Activated B cell treated with CpG ODN at 0.5 μM for 24 hours (primary cell): ENCODE measurements around the gene IGFALS. TPM values are rescaled to one million over a fixed set of nuclear protein-coding genes. Genes with fewer than 3 reads are reported as not detected.

Source experiments
- ATAC-seq: fragments of 200-7000 bp; cut with Tn5 transposase; one replicate; pipeline ENCODE4 v1.10.0; 2021; ENCODE audit warnings: low read depth, mild to moderate bottlenecking, moderate library complexity
- CTCF ChIA-PET: fragments of 350-600 bp; sonication (Branson Sonifier 250); formaldehyde crosslinking; loops from one replicate; lab custom pipeline; 2021; ENCODE audit warnings: antibody characterized with exemption; lab: Charles Lee
- POLR2A ChIA-PET: fragments of 350-600 bp; sonication (Branson Sonifier 250); formaldehyde crosslinking; loops from one replicate; lab custom pipeline; 2021; ENCODE audit warnings: antibody characterized with exemption; lab: Charles Lee
- DNase-seq: peaks from one replicate; pipeline ENCODE4 v3.0.0; 2022
- H3K27ac Mint-ChIP-seq: one replicate; pipeline ENCODE4 v1.8.0; 2020; ENCODE audit warnings: mixed read lengths
- H3K27me3 Mint-ChIP-seq: one replicate; pipeline ENCODE4 v1.8.0; 2021; ENCODE audit warnings: mixed read lengths
- H3K36me3 Mint-ChIP-seq: one replicate; pipeline ENCODE4 v1.8.0; 2021; ENCODE audit warnings: low read depth, mixed read lengths
- H3K4me1 Mint-ChIP-seq: one replicate; pipeline ENCODE4 v1.8.0; 2021; ENCODE audit warnings: mixed read lengths
- H3K4me3 Mint-ChIP-seq: one replicate; pipeline ENCODE4 v1.8.0; 2020; ENCODE audit warnings: mild to moderate bottlenecking, mixed read lengths
- H3K9me3 Mint-ChIP-seq: one replicate; pipeline ENCODE4 v1.8.0; 2020; ENCODE audit warnings: mixed read lengths
- CTCF ChIP-seq: fragments of 200-600 bp; IDR thresholded peaks from one replicate; pipeline ENCODE4 v1.8.0; 2022; ENCODE audit warnings: antibody characterized with exemption, mild to moderate bottlenecking
- intact Hi-C: fragments of 100-400 bp; cut with micrococcal nuclease; formaldehyde crosslinking; loops from one replicate; pipeline ENCODE4 v1.15.1; 2024
- total RNA-seq: library from RNA; stranded (reverse); gene quantifications from 2 replicates; pipeline ENCODE4 v1.2.3, GENCODE V29; 2022

Gene IGFALS
- total RNA-seq, 1 donor from 2014 or later: not detected

- CTCF ChIA-PET: no interaction called here
- ATAC-seq (no peak), DNase-seq (no peak)
- Mint-ChIP-seq H3K27ac (no peak overlapping the region), H3K4me1 (no peaks in the 10 kb centered on the region), H3K9me3 (no peaks in the 10 kb centered on the region), H3K27me3 (no peaks in the 10 kb centered on the region), H3K36me3 (peaks cover 27% of the 10 kb centered on the region), H3K4me3 (no peak overlapping the region)
- intact Hi-C loops: no loop called here
- no peak for TF ChIP-seq CTCF
- POLR2A ChIA-PET: interaction anchor here (0.6 kb wide), 2 partner anchors 23 to 420 kb away, joined by 3 to 11 read pairs; no protein-coding TSS in a partner anchor
Observed at GRCh38 chr16:1740781-1741490, 52.6 kb downstream of the IGFALS start.

Other genes starting within 250 kb of the IGFALS start
- gene IFT140, start 181.6 kb downstream of the IGFALS start, total RNA-seq: 9.8 and 11.1 TPM in 2 replicates
- gene CRAMP1, start 181.3 kb downstream of the IGFALS start, total RNA-seq: 16.9 and 22.4 TPM in 2 replicates
- 43.4 and 48.7 TPM in 2 replicates for gene JPT2, start 115.4 kb downstream of the IGFALS start, total RNA-seq
- 157 and 201 TPM in 2 replicates for gene MAPK8IP3, start 87.5 kb downstream of the IGFALS start, total RNA-seq
- gene NME3, start 22.2 kb downstream of the IGFALS start, total RNA-seq: 54.1 and 57.8 TPM in 2 replicates
- 37.1 and 49.9 TPM in 2 replicates for gene EME2, start 20.9 kb downstream of the IGFALS start, total RNA-seq
- gene MRPS34, start 20.6 kb downstream of the IGFALS start, total RNA-seq: 60.9 and 65.1 TPM in 2 replicates
- gene SPSB3, start 11.1 kb downstream of the IGFALS start, total RNA-seq: 36.4 and 40.3 TPM in 2 replicates
- gene NUBP2, start 10.7 kb downstream of the IGFALS start, total RNA-seq: 53.7 and 54.2 TPM in 2 replicates
- gene HAGH, start 33.1 kb upstream of the IGFALS start, total RNA-seq: 19.0 and 19.5 TPM in 2 replicates
- 10.2 and 10.4 TPM in 2 replicates for gene FAHD1, start 33.5 kb upstream of the IGFALS start, total RNA-seq
- not detected in 2 replicates for gene MEIOB, start 78.5 kb upstream of the IGFALS start, total RNA-seq
- not detected in 2 replicates for gene HS3ST6, start 124.7 kb upstream of the IGFALS start, total RNA-seq
- gene MSRB1, start 149.5 kb upstream of the IGFALS start, total RNA-seq: 14.7 and 16.6 TPM in 2 replicates
- gene RPL3L, start 161.0 kb upstream of the IGFALS start, total RNA-seq: not detected in 2 replicates
- gene NDUFB10, start 165.8 kb upstream of the IGFALS start, total RNA-seq: 77.4 and 92.5 TPM in 2 replicates
- gene RPS2, start 171.1 kb upstream of the IGFALS start, total RNA-seq: 5,116 and 5,913 TPM in 2 replicates
- not detected in 2 replicates for gene RNF151, start 173.2 kb upstream of the IGFALS start, total RNA-seq
- 41.8 and 44.2 TPM in 2 replicates for gene TBL3, start 178.3 kb upstream of the IGFALS start, total RNA-seq
- 0.37 and 0.73 TPM in 2 replicates for gene NOXO1, start 187.8 kb upstream of the IGFALS start, total RNA-seq
- 31.6 and 39.4 TPM in 2 replicates for gene GFER, start 190.5 kb upstream of the IGFALS start, total RNA-seq
- gene SYNGR3, start 196.3 kb upstream of the IGFALS start, total RNA-seq: 10.0 and 11.3 TPM in 2 replicates
- gene ZNF598, start 216.1 kb upstream of the IGFALS start, total RNA-seq: 56.4 and 59.3 TPM in 2 replicates
- gene NPW, start 226.1 kb upstream of the IGFALS start, total RNA-seq: 1.5 and 1.7 TPM in 2 replicates
- gene NHERF2, start 233.2 kb upstream of the IGFALS start, total RNA-seq: 0.56 and 0.93 TPM in 2 replicates